GDM1 (cell line): ENCODE measurements around the gene SCRT2.
"Not testable (repeated sequence)": the region's sequence is repeated elsewhere in the genome, so short reads cannot be mapped to it uniquely, and the experiment has no call there.

Experiments
- DNase-seq: peaks from one replicate; lab custom pipeline; 2025; lab: John Stamatoyannopoulos, UW

The SCRT2 gene

GRCh38 chr20:653110-653589, 22.5 kb downstream of the SCRT2 start, which contains the start of gene SRXN1:
Gene SRXN1, minus strand, starts transcription at chr20:653200. Its CDS starts 15 bp downstream, at chr20:653185.
- DNase-seq = peak; percentile 85

DNA sequence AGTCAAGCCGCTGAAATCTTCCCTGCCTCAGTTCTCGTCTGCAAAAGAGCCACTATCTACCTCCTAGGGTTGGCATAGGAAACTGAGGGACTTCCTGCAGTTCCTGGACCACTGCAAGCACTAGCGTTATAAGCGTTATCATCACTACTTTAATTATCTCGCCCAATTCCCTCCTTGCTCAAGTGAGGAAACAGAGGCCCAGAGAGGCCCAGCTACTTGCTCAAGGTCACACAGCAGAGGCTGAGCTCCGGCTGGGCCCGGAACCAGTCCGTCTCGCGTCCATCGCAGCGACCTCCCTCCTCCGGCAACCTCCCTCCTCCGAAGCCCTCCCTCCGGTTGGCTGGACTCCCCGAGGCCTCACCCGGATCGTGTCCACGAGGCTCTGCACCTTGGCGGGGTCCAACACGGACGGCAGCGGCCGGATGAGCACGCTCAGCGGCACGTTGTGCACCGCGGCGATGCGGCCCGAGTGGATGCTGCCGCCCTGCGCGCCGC, 22.9 kb downstream of the SCRT2 start:
- DNase-seq = no peak

GRCh38 chr20:651713-652614, 23.6 kb downstream of the SCRT2 start:
- no peak for DNase-seq

GRCh38 chr20:650954-651353, 24.6 kb downstream of the SCRT2 start:
- DNase-seq = no peak

- DNase-seq = no peak
These were observed 25.3 kb downstream of the SCRT2 start for GRCh38 chr20:650281-650680.

DNA sequence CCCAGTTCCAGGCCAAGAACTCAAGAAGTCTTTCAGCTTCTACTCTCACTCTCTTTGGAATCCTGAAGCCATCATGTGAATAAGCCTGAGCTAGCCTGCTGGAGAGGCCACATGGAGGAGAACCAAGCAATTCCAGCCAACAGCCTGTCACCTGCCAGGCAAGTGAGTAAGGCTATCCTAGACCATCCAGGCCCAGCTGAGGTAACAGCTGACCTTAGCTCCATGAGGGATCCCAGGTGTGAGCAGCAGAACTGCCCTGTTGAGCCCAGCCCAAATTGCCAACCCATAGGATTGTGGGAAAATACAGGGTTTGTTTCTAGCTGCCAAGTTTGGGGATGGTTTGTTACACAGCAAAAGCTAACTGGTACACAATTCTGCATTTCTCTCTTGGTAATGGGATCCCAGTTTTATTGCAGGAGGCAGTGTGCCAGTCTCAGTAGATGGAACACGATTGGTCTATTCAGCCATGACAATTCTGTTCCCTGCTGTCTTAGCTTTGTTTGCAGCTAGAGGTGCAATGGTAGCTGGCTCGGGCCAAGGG, 28.1 kb downstream of the SCRT2 start:
- DNase-seq = no peak

DNA sequence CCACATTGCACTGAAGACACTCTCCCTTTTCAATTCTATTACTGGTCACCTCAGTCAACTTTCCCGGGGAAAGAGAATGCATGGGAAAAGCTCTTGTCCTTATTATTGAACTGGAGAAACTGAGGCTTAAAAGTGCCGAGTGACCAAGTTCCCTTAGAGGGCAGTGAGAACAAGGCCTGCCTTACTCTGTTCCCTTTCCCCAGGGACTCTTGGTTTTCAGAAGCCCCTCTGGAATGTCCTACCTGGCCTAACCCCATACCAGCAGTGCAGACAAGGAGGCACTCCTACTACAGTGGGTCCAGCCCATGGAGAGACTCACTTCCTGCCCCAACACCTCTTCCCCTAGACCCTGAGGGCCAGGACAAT, 28.8 kb downstream of the SCRT2 start:
- no peak for DNase-seq

- no peak for DNase-seq
These were observed 29.3 kb downstream of the SCRT2 start for GRCh38 chr20:646107-646867.

- peak; percentile 65 for DNase-seq
These were observed 30.1 kb downstream of the SCRT2 start for GRCh38 chr20:645318-646106.

DNA sequence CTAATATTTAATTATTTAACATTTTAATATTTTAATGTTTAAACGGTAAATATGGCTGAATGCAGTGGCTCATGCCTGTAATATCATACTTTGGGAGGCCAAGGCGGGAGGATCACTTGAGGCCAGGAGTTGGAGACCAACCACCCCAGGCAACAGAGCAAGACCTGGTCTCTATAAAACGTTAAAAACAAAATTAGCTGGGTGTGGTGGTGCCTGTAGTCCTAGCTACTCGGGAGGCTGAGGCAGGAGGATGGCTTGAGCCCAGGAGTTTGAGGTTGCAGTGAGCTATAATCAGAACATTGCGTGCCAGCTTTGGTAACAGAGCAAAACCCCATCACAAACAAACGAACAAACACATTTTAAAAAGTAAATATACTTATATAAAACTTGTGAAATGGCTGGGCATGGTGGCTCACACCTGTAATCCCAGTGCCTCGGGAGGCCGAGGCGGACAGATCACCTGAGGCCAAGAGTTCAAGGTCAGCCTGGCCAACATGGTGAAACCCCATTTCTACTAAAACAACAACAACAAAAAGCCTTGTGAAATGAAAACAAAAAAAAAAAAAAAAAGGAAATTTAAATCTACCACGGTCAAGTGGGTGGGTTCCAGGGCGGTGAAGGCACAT, 30.8 kb downstream of the SCRT2 start:
- DNase-seq = no peak

- DNase-seq = no peak
These were observed 33.0 kb downstream of the SCRT2 start for GRCh38 chr20:642398-643174.

GRCh38 chr20:642013-642397, 33.6 kb downstream of the SCRT2 start:
- DNase-seq = not testable (repeated sequence)

DNA sequence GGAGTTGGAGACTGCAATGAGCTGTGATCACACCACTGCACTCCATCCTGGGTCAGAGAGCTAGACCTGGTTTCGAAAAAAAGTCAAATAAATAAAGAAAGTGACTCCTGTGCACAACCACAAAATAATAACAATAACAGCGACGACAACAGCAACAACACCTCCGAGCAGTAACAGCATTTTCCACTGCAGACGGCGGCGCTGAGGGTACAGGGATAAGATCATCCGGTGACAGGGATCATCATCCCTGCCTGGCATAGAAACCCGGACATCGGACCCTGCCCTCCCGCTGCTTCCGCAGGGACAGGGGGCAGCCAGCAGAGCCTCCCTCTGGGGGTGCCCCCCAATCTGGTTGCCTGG, 34.1 kb downstream of the SCRT2 start:
- DNase-seq = no peak

- no peak for DNase-seq
These were observed 34.7 kb downstream of the SCRT2 start for GRCh38 chr20:640674-641515.

- DNase-seq = no peak
These were observed 37.0 kb downstream of the SCRT2 start for GRCh38 chr20:638579-638978.

DNA sequence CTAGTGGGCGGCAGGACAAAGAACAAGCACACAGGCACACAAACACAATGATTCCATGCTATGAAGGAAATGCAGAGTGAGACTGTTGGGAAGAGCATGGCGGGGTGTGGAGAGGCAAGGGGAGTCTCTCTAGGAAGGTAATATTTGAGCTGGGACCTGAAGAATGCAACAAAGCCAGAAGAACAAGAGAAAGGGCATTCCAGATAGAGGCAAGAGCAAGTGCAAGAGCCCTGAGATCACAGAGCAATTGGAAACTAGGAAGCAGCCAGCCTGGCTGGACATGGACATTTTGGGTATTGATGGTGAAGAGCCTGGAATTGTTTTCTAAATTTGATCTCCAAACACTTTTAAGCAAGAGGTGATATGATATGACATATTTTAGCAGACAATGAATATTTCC, 38.0 kb downstream of the SCRT2 start:
- no peak for DNase-seq

DNA sequence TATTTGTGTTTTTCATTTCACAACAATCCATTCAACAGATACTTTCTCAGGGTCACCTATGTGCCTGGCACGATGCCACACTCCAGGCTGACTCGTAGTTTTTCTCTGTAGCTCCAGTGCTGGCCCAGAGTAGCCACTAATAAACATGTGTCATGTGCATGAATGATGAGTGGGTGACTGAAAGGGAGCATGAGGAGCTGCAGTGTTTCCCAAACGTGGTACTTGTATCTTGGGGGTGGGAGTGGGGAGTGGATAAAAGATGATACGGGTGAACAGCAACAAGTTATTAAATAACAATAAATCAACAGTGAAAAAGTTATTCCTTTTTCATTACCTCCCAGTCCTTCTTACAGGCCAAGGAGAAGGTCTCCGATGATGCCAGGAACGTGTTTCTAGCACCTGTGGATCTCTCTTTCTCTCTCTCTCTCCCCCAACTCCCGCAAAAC, 39.7 kb downstream of the SCRT2 start:
- DNase-seq = no peak

DNA sequence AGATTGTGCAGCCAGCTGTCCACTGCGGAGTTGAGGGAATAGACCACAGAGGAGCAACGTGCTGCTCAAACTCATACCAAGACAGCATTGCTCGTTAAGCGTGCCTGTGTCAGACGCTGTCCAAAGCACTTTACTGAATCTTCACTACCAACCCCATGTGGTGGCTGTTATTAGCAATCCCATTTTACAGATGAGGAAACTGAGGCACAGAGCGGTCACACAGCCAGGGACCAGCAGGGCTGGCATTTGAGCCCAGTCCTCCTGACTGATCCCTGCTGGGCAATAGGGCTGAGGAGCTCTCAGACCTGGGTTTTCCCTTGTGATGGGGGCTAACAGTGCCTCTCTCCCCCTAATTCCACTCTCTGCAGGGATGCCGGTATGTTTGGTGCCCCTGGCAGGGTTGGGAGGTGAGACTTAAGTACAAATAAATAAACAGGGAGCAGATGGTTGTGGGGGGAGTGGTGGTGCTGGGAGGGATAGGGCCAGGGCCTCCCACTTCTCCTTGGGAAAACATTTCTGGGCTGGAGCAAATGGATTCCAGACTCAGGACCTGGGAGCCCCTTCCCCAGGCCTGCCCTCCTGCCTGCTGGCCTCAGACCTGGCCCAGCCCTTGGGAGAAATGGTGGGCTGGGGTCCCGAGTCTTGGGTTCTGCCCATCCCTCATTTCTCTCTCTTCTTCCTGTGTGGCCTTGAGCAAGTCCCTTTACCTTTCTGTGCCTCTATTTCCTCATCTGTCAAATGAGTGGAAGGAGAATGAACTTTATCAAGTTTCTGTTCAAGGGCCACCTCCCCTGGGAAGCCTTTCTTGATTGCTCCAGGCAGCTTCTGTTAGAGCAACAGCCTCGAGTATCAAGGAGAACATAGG, 40.3 kb downstream of the SCRT2 start:
- no peak for DNase-seq
